ENCODE results near the gene RHO.

The RHO gene

DNA sequence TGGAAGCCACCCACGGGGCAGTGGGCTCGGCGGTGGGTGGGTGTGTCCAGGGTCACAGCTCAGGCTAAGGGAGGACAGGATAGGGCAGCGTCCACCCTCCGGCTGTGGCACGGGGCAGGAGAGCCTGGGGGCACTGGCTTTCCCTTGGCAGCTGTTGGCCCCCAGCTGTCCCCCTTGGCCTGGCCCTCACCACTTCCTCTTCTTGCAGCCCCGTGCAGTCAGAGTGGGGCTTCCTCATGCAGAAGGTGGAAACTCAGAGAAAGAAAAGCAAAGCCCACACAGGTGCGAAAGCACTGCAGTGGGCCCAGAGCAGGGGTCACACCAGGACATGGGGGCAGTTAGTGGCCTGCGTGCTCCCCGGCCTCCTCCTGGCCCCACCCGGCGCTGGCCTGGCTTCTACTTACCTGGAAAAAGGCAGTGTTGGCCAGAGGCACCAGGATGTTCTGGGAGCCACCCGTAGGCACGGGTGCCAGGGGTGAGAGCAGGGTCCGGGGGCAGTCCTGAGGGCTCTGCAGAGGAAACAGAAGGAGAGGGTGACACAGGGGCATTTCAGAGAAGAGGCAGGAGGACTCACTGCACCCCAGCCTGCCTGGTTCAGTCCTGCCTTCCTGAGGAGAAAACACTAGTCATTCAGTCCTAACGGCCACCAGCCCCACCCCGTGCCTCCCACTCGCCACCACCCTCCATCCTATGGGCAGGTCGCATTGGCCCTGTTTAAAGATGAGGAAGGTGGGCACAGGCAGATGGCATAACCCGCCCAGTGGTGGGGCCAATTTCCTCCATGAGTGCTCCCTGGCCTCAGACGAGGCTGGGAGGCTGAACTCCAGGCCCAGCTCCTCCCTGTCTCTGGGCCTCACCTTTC lies 49.7 kb downstream of the RHO start:
- DNase-seq (ENCODE audit: low read depth) = no peak

GRCh38 chr3:129579991-129580390 lies 51.6 kb downstream of the RHO start:
- no peak for DNase-seq (ENCODE audit: low read depth)

DNA sequence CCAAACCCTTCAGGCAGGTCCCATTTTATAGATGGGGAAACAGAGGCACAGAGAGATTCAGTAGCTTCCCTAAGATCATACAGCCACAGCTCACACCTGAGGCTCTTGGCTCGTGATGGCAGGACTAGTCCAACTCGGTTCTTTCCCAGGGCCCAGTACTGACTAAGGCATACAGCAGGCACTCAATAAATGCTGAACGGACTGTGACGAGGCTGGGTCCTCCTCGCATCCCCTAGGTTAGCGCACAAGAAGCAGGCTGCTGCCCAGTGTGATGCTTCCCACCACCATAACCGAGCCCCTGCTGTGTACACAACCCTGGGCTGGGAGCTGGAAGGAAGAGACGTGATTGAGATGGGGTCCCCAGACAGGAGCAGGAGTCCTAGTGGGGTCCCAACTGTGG lies 53.2 kb downstream of the RHO start:
- DNase-seq (ENCODE audit: low read depth) = no peak

- DNase-seq (ENCODE audit: low read depth) = no peak
Measured at GRCh38 chr3:129582799-129583198, 54.4 kb downstream of the RHO start.

GRCh38 chr3:129583289-129583688 lies 54.9 kb downstream of the RHO start:
- DNase-seq (ENCODE audit: low read depth) = no peak

DNA sequence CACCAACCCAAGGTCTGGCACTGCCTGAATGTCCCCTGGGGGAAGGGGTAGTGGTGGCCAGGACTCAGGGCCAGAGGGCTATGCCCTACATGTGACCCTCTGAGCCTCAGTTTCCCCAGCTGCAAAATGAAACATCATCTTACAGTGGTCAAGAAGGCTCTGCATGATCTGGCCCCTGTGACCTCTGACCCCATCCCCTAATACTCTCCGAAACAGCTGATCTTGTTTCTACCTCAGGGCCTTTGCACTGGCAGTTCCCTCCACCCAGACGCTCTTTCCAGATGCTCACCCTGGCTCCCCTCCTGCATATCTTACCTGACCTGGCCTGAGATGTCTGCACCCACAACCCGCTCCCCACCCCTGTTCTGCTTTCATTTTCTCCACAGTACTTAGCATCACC lies 56.2 kb downstream of the RHO start:
- no peak for DNase-seq (ENCODE audit: low read depth)

Data from fibroblast of gingiva (primary cell).